ENCODE results near the gene FAR1. TPM values are rescaled to one million over a fixed set of nuclear protein-coding genes. Genes with fewer than 3 reads are reported as not detected.

The FAR1 gene
- total RNA-seq, 1 donor: 66.9 TPM

DNA sequence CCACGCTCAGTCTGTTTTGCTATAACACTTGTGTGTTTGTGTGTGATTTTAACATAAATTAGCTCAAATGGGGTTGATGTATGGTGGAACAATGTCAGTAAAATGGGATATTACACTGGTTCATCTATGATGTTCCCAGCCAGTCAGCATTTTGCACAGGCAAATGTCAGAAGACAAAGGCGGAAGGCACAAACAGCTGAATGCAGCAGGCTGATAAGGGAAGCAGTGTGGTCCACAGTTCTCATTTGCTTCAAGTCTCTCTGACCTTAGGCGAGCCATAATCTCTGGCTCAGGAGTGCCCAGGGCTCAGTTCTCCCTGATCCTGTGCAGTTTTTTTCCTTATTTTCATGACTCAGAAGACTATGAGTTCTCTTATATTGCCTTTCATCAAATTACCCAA lies 102.7 kb downstream of the FAR1 start:
- H3K4me1 ChIP-seq (ENCODE audit: insufficient read depth, low read length): no peaks in the 10 kb centered on the region
- H3K27me3 ChIP-seq (ENCODE audit: insufficient read depth, low read length): no peaks in the 10 kb centered on the region
- H3K9me3 ChIP-seq (ENCODE audit: low read depth, low read length): no peaks in the 10 kb centered on the region
- H3K4me3 ChIP-seq (ENCODE audit: low read length): no peak overlapping the region

DNA sequence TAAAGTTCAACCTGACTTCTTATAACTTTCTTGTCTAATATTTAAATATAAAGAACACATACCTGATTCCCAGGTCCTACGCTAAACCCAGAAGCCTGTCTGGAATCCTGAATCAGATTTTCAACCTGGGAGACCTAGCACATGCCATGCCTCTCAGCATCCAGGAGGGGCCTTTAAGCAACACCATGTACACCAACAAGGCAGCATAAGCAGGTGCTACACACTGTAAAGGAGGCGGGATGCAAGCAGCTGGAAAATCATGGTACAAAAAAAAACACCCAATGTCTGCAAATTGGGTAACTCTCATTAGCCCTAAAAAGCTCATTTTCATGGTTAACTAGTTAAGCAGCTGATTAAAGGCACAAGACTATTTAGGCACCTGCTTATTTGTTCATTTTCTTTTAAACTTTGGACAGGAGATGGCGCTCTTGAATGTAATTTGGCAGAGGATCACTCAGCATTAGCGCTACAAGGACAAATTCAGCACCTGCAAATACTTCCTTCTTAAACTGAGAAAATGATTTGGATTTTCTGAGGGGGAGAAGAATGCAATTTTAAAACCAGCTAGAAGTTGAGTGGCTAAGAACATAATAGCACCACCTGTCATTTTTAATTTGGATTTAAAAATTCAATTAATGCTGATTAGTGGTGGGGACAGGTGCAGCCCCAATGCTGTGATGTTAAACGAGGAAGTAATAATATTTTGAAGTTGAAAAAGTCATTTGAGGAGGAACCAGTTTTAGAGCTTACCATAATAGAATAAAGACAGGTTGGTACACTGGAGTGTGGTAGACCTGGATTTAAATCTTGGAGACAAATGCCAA lies 104.0 kb downstream of the FAR1 start:
- H3K4me1 ChIP-seq (ENCODE audit: insufficient read depth, low read length): no peaks in the 10 kb centered on the region
- no peaks in the 10 kb centered on the region for H3K9me3 ChIP-seq (ENCODE audit: low read depth, low read length)
- H3K4me3 ChIP-seq (ENCODE audit: low read length): no peak overlapping the region
- H3K27me3 ChIP-seq (ENCODE audit: insufficient read depth, low read length): no peaks in the 10 kb centered on the region

- Histone ChIP-seq H3K9me3 (ENCODE audit: low read depth, low read length) (no peaks in the 10 kb centered on the region), H3K27me3 (ENCODE audit: insufficient read depth, low read length) (no peaks in the 10 kb centered on the region)
Observed at GRCh38 chr11:13775471-13775870, 107.0 kb downstream of the FAR1 start.

DNA sequence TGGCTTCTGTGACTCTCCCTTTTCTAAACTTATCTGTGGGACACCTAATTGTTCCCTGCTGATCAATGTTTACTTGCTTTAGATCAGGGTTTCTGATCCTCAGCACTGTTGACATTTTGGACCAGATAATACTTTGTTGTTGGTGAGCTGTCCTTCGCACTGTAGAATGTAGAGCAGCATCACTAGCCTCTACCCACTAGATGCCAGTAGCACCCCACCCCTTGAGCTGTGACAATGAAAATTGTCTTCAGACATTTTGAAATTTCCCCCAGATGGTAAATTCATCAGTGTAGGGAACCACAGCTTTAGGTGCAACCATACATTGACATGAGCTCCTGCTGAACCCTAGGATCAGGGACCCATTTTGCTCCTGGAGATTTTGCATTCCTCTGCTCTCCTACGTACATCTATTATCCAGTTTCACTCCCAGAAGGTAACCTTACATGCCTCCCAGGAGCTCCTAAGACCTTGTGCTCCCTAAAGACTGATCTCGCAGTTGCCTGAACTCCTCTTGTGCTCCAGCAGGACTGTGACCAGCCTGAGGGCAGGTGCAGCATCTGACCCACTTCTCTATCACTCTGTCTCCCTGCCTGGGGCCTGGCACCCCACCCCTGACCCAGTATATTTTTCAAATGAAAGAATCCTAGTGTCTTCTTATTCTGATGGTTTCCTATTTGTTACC lies 107.8 kb downstream of the FAR1 start:
- H3K9me3 ChIP-seq (ENCODE audit: low read depth, low read length): no peaks in the 10 kb centered on the region
- H3K4me1 ChIP-seq (ENCODE audit: insufficient read depth, low read length): no peaks in the 10 kb centered on the region
- H3K27me3 ChIP-seq (ENCODE audit: insufficient read depth, low read length): no peaks in the 10 kb centered on the region
- H3K4me3 ChIP-seq (ENCODE audit: low read length): no peak overlapping the region

More at GRCh38 chr11:13775471-13775870, 107.0 kb downstream of the FAR1 start:
- no peak overlapping the region for H3K4me3 ChIP-seq (ENCODE audit: low read length)
- H3K4me1 ChIP-seq (ENCODE audit: insufficient read depth, low read length): no peaks in the 10 kb centered on the region

GRCh38 chr11:13777341-13777985 lies 109.0 kb downstream of the FAR1 start:
- H3K9me3 ChIP-seq (ENCODE audit: low read depth, low read length): no peaks in the 10 kb centered on the region
- H3K4me3 ChIP-seq (ENCODE audit: low read length): no peak overlapping the region
- no peaks in the 10 kb centered on the region for H3K4me1 ChIP-seq (ENCODE audit: insufficient read depth, low read length)
- no peaks in the 10 kb centered on the region for H3K27me3 ChIP-seq (ENCODE audit: insufficient read depth, low read length)

- H3K27me3 ChIP-seq (ENCODE audit: insufficient read depth, low read length): no peaks in the 10 kb centered on the region
- H3K9me3 ChIP-seq (ENCODE audit: low read depth, low read length): no peaks in the 10 kb centered on the region
- H3K4me1 ChIP-seq (ENCODE audit: insufficient read depth, low read length): no peaks in the 10 kb centered on the region
- H3K4me3 ChIP-seq (ENCODE audit: low read length): no peak overlapping the region
Observed at GRCh38 chr11:13778345-13778744, 109.9 kb downstream of the FAR1 start.

DNA sequence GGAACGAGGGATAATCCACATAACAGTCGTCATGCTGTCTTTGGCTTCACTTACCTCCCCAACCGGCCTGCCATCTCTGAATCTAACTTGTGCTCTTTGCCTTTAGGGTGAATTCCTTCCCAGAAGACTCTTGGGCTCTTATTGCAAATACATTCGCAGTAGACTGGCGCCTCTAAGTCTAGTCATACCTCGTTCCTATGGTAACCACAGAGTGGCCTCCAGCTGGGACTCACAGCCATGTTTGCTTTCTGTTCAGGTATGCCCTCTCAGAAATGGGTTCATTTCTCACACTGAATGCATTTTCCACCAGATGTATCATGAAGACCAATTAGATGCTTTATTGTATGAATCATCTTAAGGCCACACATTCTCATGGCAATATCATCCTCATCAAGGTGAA lies 112.7 kb downstream of the FAR1 start:
- Histone ChIP-seq H3K4me3 (ENCODE audit: low read length) (no peak overlapping the region), H3K9me3 (ENCODE audit: low read depth, low read length) (no peaks in the 10 kb centered on the region), H3K27me3 (ENCODE audit: insufficient read depth, low read length) (no peaks in the 10 kb centered on the region), H3K4me1 (ENCODE audit: insufficient read depth, low read length) (no peaks in the 10 kb centered on the region)

Other genes with a start within 250 kb of the FAR1 start
- gene BTBD10, start 205.4 kb upstream of the FAR1 start, total RNA-seq: 40.8 TPM
- not detected for gene PTH, start 172.7 kb upstream of the FAR1 start, total RNA-seq

All from mononuclear cell (primary cell).